Stomach (tissue), 4 donors: ENCODE results near the gene FGF14.

Experiments
- CTCF ChIP-seq, 7 experiments: fragments of 450-650 bp in 4 of 7; fragments of 200-600 bp in 3 of 7; sonication (generic) in 3 of 7; IDR thresholded peaks; one replicate each; pipeline ENCODE4 v1.5.1; 2016 to 2019; ENCODE audit warnings: antibody characterized with exemption in 7 of 7, control low read depth in 2 of 7, mild to moderate bottlenecking in 1 of 7
- EP300 ChIP-seq: sonication (generic); formaldehyde crosslinking; IDR thresholded peaks from one replicate; pipeline ENCODE4 v1.6.1; 2017; ENCODE audit warnings: antibody characterized with exemption
- POLR2A ChIP-seq, 4 donors: fragments of 450-650 bp; IDR thresholded peaks; one replicate each; pipeline ENCODE4 v1.6.1; 2016; ENCODE audit warnings: antibody characterized with exemption in 4 of 4, control low read depth in 2 of 4, mild to moderate bottlenecking in 1 of 4, moderate library complexity in 1 of 4
- POLR2AphosphoS5 ChIP-seq, 3 donors: sonication (generic); formaldehyde crosslinking; IDR thresholded peaks; one replicate each; pipeline ENCODE4 v1.6.1; 2016; ENCODE audit warnings: antibody characterized with exemption in 3 of 3

- no peak for TF ChIP-seq CTCF (IDR thresholded peaks at IDR 0.05)
- TF ChIP-seq EP300: no peak
- TF ChIP-seq POLR2AphosphoS5 (IDR thresholded peaks at IDR 0.05): no peak
- TF ChIP-seq POLR2A (IDR thresholded peaks at IDR 0.05): no peak
Measured at GRCh38 chr13:102405499-102406100, 3.8 kb upstream of the FGF14 start.
